Mononuclear cell (primary cell): ENCODE data around the gene TMEM17. TPM values are rescaled to one million over a fixed set of nuclear protein-coding genes. Genes with fewer than 3 reads are reported as not detected.

Source experiments
- H3K27me3 ChIP-seq: 2 replicates; pipeline ENCODE4 v1.6.0; 2011; ENCODE audit warnings: low read length, control low read depth; ENCODE audit not compliant: insufficient read depth
- H3K4me1 ChIP-seq: 2 replicates; pipeline ENCODE4 v1.5.1; 2011; ENCODE audit warnings: mild to moderate bottlenecking, low read length, control low read depth; ENCODE audit not compliant: insufficient read depth
- H3K4me3 ChIP-seq: 2 replicates; pipeline ENCODE4 v1.5.1; 2011; ENCODE audit warnings: mild to moderate bottlenecking, low read length, moderate library complexity
- H3K9me3 ChIP-seq: 2 replicates; pipeline ENCODE4 v1.5.1; 2011; ENCODE audit warnings: low read depth, mild to moderate bottlenecking, control low read depth, low read length
- total RNA-seq: library from RNA; depleted of rRNA; stranded (reverse); fragments of >200 nt; gene quantifications from one replicate; pipeline ENCODE4 v1.2.3, GENCODE V29; 2012

Gene TMEM17
- total RNA-seq, 1 donor = 0.21 TPM

DNA sequence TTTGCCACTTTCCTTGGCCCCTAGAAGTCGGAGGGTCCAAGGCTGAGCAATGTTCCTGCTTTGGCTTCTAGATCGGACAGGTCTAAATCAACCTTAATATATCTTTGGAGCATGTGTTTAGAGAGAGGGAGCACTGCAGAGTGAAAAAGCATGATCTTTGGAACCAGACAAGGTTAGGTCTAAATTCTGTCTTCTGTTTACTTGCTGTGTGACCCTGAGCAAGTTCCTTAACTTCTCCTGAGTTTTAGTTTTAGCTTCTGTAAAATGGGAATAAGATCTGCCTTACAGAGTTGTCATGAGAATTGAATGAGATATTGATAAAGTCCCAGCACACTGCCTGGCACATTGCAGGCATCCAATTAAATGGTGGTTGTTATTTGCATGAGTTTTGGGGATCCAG, 13.9 kb downstream of the TMEM17 start:
- Histone ChIP-seq H3K27me3 (no peaks in the 10 kb centered on the region), H3K4me3 (no peak overlapping the region), H3K4me1 (no peaks in the 10 kb centered on the region), H3K9me3 (no peaks in the 10 kb centered on the region)

DNA sequence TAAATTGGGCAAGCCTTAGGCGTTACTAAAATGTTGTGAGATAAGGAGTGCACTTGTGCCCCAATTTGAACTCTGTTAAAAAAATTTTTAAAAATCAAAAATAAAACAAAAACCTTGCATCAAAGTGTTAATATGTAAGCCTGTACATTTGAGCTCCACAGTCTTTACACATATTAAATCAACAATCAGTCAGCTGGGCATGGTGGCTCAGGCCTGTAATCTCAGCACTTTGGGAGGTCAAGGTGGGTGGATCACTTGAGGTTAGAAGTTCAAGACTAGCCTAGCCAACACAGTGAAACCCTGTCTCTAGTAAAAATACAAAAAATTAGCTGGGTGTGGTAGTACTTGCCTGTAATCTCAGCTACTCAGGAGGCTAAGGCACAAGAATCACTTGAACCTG, 16.3 kb downstream of the TMEM17 start:
- Histone ChIP-seq H3K4me3 (no peak overlapping the region), H3K4me1 (no peaks in the 10 kb centered on the region), H3K9me3 (no peaks in the 10 kb centered on the region), H3K27me3 (no peaks in the 10 kb centered on the region)

- H3K4me3 ChIP-seq = no peak overlapping the region
- H3K9me3 ChIP-seq = no peaks in the 10 kb centered on the region
- H3K27me3 ChIP-seq = no peaks in the 10 kb centered on the region
- H3K4me1 ChIP-seq = no peaks in the 10 kb centered on the region
Observed at GRCh38 chr2:62489162-62489561, 16.8 kb downstream of the TMEM17 start.

DNA sequence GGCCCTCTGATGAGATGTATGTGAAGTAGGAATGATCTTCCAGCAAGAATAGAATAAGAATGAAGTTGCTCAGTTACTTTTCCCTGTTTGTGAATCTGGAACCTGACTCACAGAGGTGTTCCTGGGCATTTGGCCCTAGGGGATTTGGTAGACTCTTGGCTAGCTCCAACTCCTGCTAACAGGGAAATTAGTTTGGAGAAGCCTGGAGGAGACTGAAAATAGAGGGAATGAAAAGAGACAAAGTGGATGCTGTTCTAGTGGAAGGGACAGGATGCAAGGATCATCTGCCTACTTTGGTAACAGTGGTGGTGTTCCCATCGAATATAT, 19.6 kb downstream of the TMEM17 start:
- Histone ChIP-seq H3K4me3 (no peak overlapping the region), H3K4me1 (no peaks in the 10 kb centered on the region), H3K27me3 (no peaks in the 10 kb centered on the region), H3K9me3 (no peaks in the 10 kb centered on the region)

GRCh38 chr2:62485761-62486438, 20.1 kb downstream of the TMEM17 start:
- no peaks in the 10 kb centered on the region for H3K9me3 ChIP-seq
- no peak overlapping the region for H3K4me3 ChIP-seq
- H3K27me3 ChIP-seq = no peaks in the 10 kb centered on the region
- no peaks in the 10 kb centered on the region for H3K4me1 ChIP-seq

DNA sequence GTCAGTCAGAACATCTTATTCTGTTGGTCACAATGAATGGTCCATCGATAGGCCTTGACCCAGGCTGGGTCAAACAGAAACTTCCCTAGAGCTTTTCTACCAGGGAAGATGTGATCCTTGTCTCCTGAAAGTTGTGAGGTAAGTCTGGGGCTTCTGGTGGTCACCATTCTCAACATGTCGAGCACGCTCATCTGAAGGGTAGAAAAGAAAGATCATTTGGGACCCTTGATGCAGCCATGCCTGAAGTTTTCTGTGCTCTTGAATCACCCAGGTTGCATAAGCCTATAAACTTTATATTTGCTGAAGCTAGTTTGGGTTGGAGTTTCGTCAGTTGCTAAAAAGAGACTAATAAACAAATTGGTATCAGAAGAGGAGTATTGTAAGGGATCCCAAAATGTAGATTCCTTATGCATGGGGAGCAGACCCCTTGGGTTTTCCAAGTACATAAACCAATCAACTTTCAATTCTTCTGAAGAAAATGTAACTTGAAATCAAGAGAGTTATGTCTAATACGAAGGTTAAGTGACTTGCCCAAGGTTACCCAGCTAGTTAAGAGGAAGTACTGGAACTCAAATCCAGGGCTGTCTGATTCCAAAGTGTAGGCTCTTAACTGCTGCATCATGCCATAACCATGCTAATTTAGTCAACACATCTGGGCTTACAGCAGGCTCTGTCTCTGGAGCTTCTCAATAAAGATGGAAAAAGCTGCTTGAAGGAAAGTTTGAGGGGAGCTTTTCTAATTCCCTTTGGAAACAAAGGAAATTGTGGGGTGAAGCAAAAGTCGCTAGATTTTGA, 23.2 kb downstream of the TMEM17 start:
- H3K9me3 ChIP-seq = no peaks in the 10 kb centered on the region
- H3K27me3 ChIP-seq = no peaks in the 10 kb centered on the region
- no peaks in the 10 kb centered on the region for H3K4me1 ChIP-seq
- no peak overlapping the region for H3K4me3 ChIP-seq

DNA sequence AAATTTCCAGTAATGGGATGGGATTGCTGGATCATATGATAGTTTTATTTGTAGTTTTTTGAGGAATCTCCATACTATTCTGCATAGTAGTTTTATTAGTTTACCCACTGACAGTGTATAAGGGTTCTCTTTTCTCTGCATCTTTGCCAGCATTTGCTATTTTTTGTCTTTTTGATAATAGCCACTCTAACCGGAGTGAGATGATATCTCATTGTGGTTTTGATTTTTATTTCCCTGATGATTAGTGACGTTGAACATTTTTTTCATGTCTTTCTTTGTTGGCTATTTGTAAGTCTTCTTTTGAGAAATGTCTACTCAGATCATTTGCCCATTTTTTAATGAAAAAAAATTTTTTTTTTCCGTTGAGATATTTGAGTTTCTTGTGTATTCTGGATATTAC, 26.1 kb downstream of the TMEM17 start:
- peaks cover 13% of the 10 kb centered on the region for H3K4me1 ChIP-seq
- no peak overlapping the region for H3K4me3 ChIP-seq
- no peaks in the 10 kb centered on the region for H3K27me3 ChIP-seq
- H3K9me3 ChIP-seq = no peaks in the 10 kb centered on the region

- no peak overlapping the region for H3K4me3 ChIP-seq
- H3K4me1 ChIP-seq = peaks cover 14% of the 10 kb centered on the region
- H3K9me3 ChIP-seq = no peaks in the 10 kb centered on the region
- H3K27me3 ChIP-seq = no peaks in the 10 kb centered on the region
Observed at GRCh38 chr2:62478093-62478580, 27.9 kb downstream of the TMEM17 start.

- peaks cover 14% of the 10 kb centered on the region for H3K4me1 ChIP-seq
- H3K27me3 ChIP-seq = no peaks in the 10 kb centered on the region
- no peaks in the 10 kb centered on the region for H3K9me3 ChIP-seq
- no peak overlapping the region for H3K4me3 ChIP-seq
Observed at GRCh38 chr2:62477573-62477972, 28.4 kb downstream of the TMEM17 start.

DNA sequence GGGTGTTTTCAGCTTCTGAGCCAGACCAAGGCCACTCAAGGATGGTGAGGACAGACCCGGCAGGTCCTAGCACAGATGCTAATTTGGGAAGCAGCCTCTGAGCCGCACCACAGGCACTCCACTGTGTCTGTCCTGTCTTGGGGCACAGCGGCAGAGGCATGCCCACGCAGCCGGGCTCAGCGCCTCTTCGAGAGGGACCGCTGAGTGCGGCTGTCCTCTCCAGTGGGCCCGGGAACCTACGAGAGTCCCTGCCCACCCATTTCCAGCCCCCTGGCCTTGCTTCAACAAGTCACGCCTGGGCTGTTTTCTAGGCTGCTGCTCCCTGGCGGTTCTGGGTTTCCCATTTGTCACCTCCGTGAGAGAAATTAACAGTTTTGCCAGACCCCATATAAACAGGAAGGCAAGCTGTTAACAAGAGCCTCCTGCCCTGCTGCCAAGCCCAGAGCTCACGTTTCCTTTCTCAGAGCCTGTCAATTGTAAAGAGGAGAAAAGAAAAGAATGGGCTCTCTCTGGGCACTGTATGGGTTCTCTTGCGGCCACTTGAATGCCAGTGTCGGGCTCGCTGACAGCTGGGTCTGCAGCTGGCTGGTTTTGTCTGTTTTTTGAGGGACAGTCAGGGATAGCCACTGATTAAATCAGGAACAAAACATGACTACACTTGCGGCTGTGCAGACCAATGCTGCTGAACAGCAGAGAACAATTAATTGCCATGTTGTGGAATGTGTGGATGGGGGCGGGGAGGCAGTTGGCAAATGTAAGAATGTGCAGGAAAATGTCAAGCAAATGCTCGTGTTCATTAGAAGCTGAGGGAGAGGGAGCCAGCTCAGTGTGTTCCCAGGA, 30.6 kb downstream of the TMEM17 start:
- Histone ChIP-seq H3K4me1 (peaks cover 14% of the 10 kb centered on the region), H3K9me3 (no peaks in the 10 kb centered on the region), H3K27me3 (no peaks in the 10 kb centered on the region), H3K4me3 (no peak overlapping the region)

GRCh38 chr2:62474176-62474575, 31.8 kb downstream of the TMEM17 start:
- Histone ChIP-seq H3K27me3 (no peaks in the 10 kb centered on the region), H3K9me3 (no peaks in the 10 kb centered on the region), H3K4me3 (no peak overlapping the region), H3K4me1 (peaks cover 14% of the 10 kb centered on the region)

GRCh38 chr2:62473246-62473827, 32.7 kb downstream of the TMEM17 start:
- Histone ChIP-seq H3K4me1 (peaks cover 14% of the 10 kb centered on the region), H3K9me3 (no peaks in the 10 kb centered on the region), H3K4me3 (no peak overlapping the region), H3K27me3 (no peaks in the 10 kb centered on the region)

- Histone ChIP-seq H3K27me3 (no peaks in the 10 kb centered on the region), H3K9me3 (no peaks in the 10 kb centered on the region), H3K4me1 (peaks cover 14% of the 10 kb centered on the region), H3K4me3 (no peak overlapping the region)
Observed at GRCh38 chr2:62472312-62472711, 33.7 kb downstream of the TMEM17 start.

DNA sequence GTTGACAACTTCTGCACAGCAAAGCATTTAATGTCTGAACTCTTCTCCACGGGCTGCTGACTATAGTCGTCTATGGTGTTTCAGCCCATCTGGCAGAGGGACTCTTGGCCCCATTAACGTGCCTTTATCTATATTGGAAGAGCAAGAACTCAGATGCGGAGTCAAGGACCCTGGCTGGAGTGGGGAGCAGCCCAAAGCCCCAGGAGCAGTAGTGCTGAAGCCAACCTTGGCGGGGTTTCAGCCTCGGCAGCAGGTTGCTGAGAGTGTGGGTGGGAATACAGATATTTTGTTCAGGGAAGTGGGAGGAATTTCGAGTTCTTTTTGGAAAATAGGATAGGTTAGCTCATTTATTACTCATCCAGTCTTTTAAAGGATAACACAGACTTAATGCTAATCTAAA, 34.2 kb downstream of the TMEM17 start:
- no peaks in the 10 kb centered on the region for H3K9me3 ChIP-seq

DNA sequence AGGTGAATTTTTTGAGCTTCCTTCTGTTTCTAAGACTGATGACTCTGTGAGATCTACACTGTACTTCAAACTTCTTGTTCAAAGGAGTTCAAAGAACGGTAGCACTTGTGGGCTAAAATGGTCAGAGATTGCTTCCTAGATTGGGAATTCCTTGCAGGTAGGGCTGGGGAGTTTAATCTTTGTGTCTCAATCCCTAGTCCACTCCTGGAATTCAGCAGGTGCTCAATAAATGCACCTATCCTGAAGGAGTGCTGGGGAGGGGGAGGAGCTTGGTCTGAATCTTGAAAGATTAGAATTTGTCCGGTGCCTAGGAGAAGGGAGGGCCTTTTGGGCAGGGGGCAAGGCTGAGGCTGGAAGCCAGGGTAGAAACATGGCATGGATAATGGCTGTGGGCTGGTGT, 34.6 kb downstream of the TMEM17 start:
- H3K4me3 ChIP-seq = no peak overlapping the region
- peaks cover 14% of the 10 kb centered on the region for H3K4me1 ChIP-seq
- no peaks in the 10 kb centered on the region for H3K9me3 ChIP-seq
- no peaks in the 10 kb centered on the region for H3K27me3 ChIP-seq

More for the DNA sequence above, 34.2 kb downstream of the TMEM17 start:
- no peaks in the 10 kb centered on the region for H3K27me3 ChIP-seq
- peaks cover 14% of the 10 kb centered on the region for H3K4me1 ChIP-seq
- H3K4me3 ChIP-seq = no peak overlapping the region
